HepG2 (cell line): ENCODE measurements around the gene GNG10. TPM values are rescaled to one million over a fixed set of nuclear protein-coding genes. Genes with fewer than 3 reads are reported as not detected.
A peak's percentile ranks its signal among the peaks of the same experiment; 100 is the strongest.

Experiments used
- ARID5B ChIP-seq: IDR thresholded peaks from 2 replicates; pipeline ENCODE4 v1.4.0; 2020; ENCODE audit warnings: mild to moderate bottlenecking, missing genetic modification reagents
- CEBPG ChIP-seq: IDR thresholded peaks from 2 replicates; pipeline ENCODE4 v1.6.1; 2016
- CTCF ChIP-seq: sonication (generic); formaldehyde crosslinking; IDR thresholded peaks from 2 replicates; pipeline ENCODE4 v1.5.0; 2020; ENCODE audit warnings: mild to moderate bottlenecking, missing genetic modification reagents, moderate library complexity
- FOXA3 ChIP-seq: IDR thresholded peaks from 2 replicates; pipeline ENCODE4 v1.6.1; 2016; ENCODE audit warnings: missing genetic modification reagents, missing compliant biosample characterization
- KLF13 ChIP-seq: sonication (generic); formaldehyde crosslinking; IDR thresholded peaks from 2 replicates; pipeline ENCODE4 v1.4.0; 2020; ENCODE audit warnings: mild to moderate bottlenecking, missing genetic modification reagents
- NCOR1 ChIP-seq: fragments of 200-600 bp; sonication (generic); IDR thresholded peaks from 2 replicates; pipeline ENCODE4 v1.7.0; 2017; ENCODE audit warnings: antibody characterized with exemption, low read length, borderline replicate concordance
- RXRB ChIP-seq: IDR thresholded peaks from 2 replicates; pipeline ENCODE4 v1.6.1; 2016; ENCODE audit warnings: borderline replicate concordance, missing genetic modification reagents, missing compliant biosample characterization
- ZNF710 ChIP-seq: sonication (generic); formaldehyde crosslinking; IDR thresholded peaks from 2 replicates; pipeline ENCODE4 v1.5.0; 2020; ENCODE audit warnings: mild to moderate bottlenecking, missing genetic modification reagents, borderline replicate concordance
- ZSCAN9 ChIP-seq: IDR thresholded peaks from 2 replicates; pipeline ENCODE4 v1.6.1; 2016; ENCODE audit warnings: borderline replicate concordance
- polyA plus RNA-seq, 8 experiments: library from polyadenylated mRNA; depleted of rRNA in 3 of 8; stranded (reverse) in 7 of 8; unstranded in 1 of 8; fragments of >200 nt; fragmentation: Illumina TruSeq in 4 of 8; extraction: Trizol in 4 of 8; gene quantifications; 2 replicates each; pipeline versions ENCODE4 v1.2.1 to v1.2.3, GENCODE V29; 2011 to 2016; ENCODE audit warnings: low read depth in 4 of 8, missing spikeins in 1 of 8, mixed read lengths in 1 of 8; ENCODE audit not compliant: insufficient read depth in 1 of 8
- total RNA-seq, 5 experiments: library from RNA; depleted of rRNA; stranded (reverse); fragments of >200 nt; fragmentation: Illumina TruSeq; extraction: Trizol; gene quantifications; 2 replicates each; pipeline ENCODE4 v1.2.3, GENCODE V29; 2016; ENCODE audit warnings: low read depth in 1 of 5
- TF ChIP-seq, protein P1 (sequence below): sonication (generic); formaldehyde crosslinking; IDR thresholded peaks from 2 replicates; pipeline ENCODE4 v1.4.0; 2020; ENCODE audit warnings: missing genetic modification reagents
- TF ChIP-seq, protein P2 (sequence below): sonication (generic); formaldehyde crosslinking; IDR thresholded peaks from 2 replicates; pipeline ENCODE4 v1.9.0; 2021; ENCODE audit warnings: missing genetic modification reagents, mild to moderate bottlenecking, borderline replicate concordance
- TF ChIP-seq, protein P3 (sequence below): sonication (generic); formaldehyde crosslinking; IDR thresholded peaks from 2 replicates; pipeline ENCODE4 v1.8.0; 2022; ENCODE audit warnings: mild to moderate bottlenecking, missing genetic modification reagents, borderline replicate concordance

Gene GNG10
- total and polyA plus RNA-seq, 2 of the 13 experiments (the other 11 are each of a cell fraction or from before 2014, with no cell fraction given) = 29.8 to 32.4 TPM

GRCh38 chr9:111627260-111627963, 34.0 kb upstream of the GNG10 start (continued):
- TF ChIP-seq, protein P1, sequence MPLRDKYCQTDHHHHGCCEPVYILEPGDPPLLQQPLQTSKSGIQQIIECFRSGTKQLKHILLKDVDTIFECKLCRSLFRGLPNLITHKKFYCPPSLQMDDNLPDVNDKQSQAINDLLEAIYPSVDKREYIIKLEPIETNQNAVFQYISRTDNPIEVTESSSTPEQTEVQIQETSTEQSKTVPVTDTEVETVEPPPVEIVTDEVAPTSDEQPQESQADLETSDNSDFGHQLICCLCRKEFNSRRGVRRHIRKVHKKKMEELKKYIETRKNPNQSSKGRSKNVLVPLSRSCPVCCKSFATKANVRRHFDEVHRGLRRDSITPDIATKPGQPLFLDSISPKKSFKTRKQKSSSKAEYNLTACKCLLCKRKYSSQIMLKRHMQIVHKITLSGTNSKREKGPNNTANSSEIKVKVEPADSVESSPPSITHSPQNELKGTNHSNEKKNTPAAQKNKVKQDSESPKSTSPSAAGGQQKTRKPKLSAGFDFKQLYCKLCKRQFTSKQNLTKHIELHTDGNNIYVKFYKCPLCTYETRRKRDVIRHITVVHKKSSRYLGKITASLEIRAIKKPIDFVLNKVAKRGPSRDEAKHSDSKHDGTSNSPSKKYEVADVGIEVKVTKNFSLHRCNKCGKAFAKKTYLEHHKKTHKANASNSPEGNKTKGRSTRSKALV (CRISPR knock-in tag) = no peak
- TF ChIP-seq FOXA3 (CRISPR knock-in tag) (0 out of 2 replicates have a peak, but pooled peaks have one; percentile 10), RXRB (0 out of 2 replicates have a peak, but pooled peaks have one; percentile 10), ARID5B (CRISPR knock-in tag) (peak; percentile 37; the same call in 1 of the 2 replicates), CEBPG (CRISPR knock-in tag) (0 out of 2 replicates have a peak, but pooled peaks have one; percentile 42), CTCF (peak; percentile 47), KLF13 (CRISPR knock-in tag) (no peak), ZSCAN9 (CRISPR knock-in tag) (no peak), ZNF710 (peak; percentile 56; the same call in 1 of the 2 replicates), NCOR1 (peak; percentile 76; the same call in 1 of the 2 replicates)
- TF ChIP-seq, protein P2, sequence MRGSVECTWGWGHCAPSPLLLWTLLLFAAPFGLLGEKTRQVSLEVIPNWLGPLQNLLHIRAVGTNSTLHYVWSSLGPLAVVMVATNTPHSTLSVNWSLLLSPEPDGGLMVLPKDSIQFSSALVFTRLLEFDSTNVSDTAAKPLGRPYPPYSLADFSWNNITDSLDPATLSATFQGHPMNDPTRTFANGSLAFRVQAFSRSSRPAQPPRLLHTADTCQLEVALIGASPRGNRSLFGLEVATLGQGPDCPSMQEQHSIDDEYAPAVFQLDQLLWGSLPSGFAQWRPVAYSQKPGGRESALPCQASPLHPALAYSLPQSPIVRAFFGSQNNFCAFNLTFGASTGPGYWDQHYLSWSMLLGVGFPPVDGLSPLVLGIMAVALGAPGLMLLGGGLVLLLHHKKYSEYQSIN (CRISPR knock-in tag) = no peak
- TF ChIP-seq, protein P3, sequence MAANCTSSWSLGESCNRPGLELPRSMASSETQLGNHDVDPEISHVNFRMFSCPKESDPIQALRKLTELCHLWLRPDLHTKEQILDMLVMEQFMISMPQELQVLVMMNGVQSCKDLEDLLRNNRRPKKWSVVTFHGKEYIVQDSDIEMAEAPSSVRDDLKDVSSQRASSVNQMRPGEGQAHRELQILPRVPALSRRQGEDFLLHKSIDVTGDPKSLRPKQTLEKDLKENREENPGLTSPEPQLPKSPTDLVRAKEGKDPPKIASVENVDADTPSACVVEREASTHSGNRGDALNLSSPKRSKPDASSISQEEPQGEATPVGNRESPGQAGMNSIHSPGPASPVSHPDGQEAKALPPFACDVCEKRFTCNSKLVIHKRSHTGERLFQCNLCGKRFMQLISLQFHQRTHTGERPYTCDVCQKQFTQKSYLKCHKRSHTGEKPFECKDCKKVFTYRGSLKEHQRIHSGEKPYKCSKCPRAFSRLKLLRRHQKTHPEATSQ (CRISPR knock-in tag) = no peak
